ENCODE results near the gene CHKA.

CHKA gene

DNA sequence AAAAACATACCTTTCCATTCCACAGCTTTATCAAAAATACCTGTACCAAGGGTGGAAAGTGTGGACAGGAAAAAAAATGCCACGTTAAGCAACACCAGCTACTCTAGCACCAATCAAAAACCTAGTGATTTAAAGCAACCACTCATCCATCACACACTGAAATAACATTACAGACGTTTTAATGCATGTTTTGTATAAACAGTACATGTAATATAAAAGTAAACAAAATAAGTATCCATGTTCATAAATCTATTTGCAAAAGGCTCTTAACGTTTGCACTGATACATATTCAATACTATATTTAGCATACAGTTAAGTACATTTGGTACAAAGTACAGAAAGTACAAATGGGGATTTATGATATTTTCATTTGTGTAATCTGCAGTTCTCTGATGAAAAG, 38.7 kb downstream of the CHKA start:
- H3K27ac ChIP-seq: no peak overlapping the region

DNA sequence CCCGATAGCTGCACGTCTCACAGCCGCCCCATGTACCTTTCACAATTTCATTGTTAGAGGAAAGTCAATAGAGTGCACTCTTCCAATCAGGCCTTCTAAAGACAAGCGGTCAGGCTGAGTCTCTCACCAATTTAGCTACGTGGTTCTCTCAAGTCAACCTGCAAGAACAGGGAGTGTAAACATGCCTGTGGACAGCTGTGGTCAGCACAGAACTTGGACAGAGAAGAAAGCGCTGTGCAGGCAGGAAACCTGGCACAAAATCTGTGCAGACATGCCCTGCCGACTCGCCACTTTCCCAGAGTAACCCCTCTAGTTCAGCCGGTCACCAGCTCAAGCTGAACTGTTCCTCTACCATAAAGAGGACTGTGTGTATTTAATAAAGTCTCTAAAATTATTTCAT, 39.5 kb downstream of the CHKA start:
- Histone ChIP-seq H3K4me3 (no peak overlapping the region), H3K27ac (no peak overlapping the region)

More for the DNA sequence above, 38.7 kb downstream of the CHKA start:
- H3K4me3 ChIP-seq: no peak overlapping the region

DNA sequence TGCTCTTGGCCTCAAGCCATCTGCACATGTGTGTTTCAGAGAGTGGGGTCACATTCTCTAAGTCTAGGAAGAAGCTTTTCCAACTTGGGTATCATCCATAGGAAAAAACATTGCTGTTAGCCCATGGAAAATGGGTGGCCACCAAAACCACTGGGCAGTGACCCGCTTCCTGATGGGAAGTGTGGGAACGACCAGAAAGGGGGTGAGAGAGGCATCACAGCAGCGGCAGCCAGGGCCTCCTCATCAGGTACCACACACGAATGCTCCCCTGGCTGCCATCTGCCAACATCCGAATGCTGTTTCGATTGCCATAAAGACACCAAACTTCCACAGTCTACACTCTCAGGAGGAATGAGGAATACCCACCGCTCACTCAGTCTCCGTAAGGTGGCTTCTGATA, 40.3 kb downstream of the CHKA start:
- Histone ChIP-seq H3K27ac (no peak overlapping the region), H3K4me3 (no peak overlapping the region)

DNA sequence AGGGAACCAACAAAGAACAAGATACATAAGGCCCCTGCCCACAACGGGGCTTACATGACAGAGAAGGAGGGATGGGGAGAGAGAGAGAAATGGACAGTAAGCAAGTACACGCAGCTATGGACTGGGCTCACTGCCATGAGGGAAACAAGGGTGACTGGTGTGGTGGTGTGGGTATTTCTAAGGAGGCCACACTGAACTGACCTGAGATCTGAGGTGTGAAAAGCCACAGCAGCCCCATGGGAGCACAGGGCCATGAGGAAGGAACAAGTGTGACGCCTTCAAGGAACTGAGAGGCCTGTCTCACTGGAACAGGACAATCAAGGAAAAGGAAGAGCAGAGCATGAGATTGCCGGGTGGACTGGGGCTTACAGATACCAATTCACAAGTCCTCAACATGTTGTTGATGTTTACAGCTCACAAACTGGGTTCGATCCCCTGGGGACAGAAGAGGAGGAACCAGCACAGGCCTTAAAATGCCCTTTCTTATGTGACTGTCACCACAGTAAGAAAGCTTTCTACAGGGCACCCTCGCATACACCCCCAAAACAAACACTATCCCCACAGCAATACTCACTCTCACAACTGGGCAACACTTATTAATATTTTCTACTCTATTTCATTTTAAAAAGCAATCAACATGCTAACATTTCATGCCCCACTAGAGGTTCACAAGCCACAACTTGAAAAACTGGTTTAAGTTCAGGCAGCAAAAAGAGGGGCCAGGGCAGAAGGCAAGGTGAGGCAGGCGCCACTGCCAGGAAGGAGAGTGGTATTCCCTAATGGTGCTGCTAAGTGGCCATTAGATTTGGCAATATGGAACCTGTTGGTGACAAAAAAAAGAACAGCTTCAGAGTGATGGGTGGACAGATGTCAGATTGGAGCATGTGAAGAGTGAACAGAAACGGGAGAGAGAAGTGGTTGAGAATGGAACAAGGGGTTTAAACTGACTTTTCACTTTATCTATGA, 43.3 kb downstream of the CHKA start:
- no peak overlapping the region for H3K4me3 ChIP-seq
- H3K27ac ChIP-seq: no peak overlapping the region

DNA sequence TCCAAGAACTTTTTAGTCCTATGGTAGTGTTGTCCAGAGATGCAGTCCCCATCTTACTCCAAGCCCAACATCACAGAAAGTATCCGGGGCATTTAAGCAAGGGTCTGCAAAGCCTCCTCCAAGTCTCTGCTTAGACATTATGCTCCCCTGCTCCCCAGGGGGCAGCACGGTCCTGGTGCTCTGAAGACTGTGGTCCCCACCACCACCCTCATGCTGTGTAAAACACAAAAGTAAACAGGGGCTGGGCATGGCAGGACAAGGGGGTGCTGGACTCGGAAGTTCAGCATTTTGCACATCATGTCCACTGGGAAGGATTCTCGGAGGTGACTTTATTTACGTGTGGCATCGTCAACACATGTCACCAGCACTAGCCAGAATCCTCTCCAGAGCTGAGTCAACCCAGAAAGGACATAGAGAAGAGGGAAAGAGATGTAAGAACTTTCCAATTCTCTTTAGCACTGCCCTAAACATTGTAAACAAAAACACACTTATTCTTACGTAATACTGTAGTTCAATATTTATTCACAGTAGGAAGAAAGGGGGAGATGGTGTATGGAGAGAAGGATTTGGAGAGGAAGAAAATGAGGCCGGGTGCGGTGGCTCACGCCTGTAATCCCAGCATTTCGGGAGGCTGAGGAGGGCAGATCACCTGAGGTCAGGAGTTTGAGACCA, 44.7 kb downstream of the CHKA start:
- no peak overlapping the region for H3K4me3 ChIP-seq
- no peak overlapping the region for H3K27ac ChIP-seq

DNA sequence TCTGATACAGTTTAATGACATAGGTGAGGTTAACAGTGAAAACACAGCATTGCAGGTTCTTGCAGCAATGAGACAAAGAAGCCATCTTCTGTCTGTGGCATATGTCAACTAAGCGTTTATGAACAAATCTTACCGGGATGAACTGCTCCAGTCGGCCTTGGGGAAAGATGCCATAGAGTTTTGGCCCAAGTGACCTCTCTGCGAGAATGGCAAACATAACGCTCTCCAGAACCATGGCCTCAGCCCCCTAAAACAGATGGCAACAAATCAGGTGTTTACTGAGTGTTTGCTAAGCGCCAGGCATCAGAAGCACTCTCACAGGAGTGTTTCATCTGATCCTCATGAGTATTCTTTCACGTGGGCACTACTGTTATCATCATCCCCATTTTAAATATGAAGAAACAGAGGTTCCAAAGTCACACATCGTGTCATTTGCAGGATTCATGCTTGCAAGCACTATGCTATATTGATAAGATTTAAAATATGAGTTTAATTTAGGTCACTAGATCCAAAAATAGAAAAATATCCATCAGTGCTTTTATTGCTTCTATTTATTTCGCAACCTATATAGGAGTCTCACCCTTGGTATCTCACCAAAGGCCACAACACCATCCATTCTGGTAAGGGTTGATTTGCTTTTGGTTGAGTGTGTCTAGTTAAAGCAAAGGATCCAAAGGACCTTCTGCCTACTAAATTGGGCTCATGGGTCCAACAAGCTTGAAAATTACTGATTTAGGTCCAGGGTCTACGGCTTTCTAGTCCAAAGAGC, 46.4 kb downstream of the CHKA start:
- H3K4me3 ChIP-seq: no peak overlapping the region

DNA sequence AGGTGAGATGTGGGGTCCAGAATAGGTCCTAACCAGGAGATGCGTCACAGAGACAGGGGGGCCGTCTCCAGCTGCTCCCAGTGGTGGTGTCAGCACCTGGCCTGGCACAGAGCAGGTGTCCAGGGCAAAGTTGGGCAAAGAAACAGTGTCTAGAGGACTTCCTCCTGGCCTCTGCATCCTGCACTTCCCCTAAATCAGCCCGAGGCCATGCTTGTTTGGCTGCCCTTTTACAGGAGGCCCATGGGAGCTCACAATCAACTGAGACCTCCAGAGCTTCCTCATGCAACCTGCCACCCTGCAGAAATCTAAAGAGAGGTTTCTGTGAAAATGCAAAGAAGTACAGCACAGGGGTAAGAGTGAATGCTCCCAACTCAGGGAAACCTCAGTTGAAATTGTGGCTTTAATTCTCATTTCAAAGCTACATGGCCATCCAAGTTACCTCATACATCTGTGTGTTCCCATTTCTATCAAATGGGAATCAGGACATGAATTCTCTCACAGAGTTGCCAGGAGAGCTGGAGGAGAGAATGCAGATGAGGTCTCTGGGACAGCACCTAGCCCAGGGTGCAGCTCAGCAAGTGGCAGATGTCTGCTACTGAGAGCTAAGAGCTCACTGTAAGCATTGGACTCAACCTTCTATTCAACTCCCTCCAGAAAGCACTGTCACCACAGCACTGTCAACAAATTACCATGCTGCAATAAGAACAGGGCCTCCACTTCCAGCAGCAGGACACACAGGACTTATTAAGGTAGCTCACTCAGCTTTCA, 49.7 kb downstream of the CHKA start:
- no peak overlapping the region for H3K27ac ChIP-seq
- H3K4me3 ChIP-seq: no peak overlapping the region

More for the DNA sequence above, 46.4 kb downstream of the CHKA start:
- H3K27ac ChIP-seq: no peak overlapping the region

DNA sequence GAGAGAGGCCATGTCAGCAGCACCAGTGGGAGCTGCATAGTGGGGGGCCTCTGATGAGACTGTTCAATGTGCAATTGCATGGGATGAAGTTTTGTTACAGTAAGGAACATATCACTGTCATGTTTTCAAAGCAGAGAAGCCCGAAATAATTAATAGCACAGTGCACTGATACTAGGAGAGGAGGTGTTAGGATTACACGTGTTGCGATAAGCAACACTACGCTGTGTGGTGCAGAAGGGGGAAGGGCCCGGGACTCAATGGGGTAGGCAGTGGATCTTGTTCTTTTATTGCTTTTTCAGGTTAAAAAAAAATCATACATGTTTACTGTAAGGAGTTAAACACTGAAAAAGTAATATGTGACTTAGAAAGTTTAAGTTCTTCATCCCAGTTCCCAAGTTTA, 53.2 kb downstream of the CHKA start:
- no peak overlapping the region for H3K27ac ChIP-seq
- no peak overlapping the region for H3K4me3 ChIP-seq

DNA sequence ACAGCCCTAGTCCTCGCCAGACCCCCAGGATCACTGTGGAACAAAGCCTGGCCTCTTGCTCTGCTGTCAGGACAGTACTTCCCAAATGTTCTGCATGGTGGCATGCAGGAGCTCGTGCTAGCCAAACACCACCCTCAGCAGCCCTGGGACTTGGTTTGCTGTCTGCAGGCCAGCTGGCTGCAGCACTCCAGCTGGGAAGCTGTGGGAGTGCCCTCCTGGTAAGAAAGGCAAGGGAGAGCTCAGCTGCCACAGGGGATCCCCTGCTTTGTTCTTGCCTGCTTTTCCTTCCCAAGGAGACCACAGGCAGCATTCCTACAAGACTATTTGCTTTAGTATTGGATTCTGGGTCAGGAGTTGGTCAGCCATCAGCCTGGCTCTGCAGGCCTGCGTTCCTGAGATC, 54.4 kb downstream of the CHKA start:
- H3K27ac ChIP-seq: no peak overlapping the region
- H3K4me3 ChIP-seq: no peak overlapping the region

DNA sequence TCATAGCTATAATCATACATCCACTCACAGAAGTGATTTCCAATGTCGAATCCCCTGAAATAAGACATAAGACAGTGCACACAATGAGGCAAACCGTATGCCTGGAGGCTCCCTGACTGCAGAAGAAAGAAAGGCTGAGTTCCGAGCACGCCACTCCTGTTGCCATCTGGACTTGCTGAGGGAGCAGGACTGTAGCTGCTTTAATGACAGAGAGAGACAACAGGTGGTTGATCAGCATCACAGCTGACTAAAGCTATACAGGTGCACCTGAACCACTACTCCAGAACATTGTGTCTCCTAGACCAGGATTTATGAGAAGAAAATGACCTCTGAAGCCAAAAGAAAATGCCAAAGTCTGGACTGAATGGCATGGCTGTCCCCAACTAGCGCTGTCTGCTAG, 55.3 kb downstream of the CHKA start:
- no peak overlapping the region for H3K4me3 ChIP-seq
- H3K27ac ChIP-seq: no peak overlapping the region

DNA sequence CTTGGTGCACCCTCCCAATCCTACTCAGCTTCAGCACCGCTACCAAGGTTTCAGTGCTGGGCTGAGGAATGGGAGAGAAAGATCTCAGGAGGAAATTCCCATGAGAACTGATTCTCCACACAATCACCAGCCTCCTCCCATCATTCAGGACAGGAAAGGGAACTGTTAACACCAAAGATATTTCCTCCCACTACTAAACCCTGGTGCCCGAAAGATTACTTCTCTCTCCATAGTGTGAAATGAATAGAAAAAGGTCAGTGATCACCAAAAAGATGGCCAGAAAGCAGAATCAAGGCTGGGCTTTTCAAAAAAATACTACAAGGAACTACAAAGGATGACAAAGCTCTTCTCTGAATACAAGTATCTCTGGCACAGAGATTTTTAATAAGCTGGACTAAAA, 56.3 kb downstream of the CHKA start:
- Histone ChIP-seq H3K4me3 (no peak overlapping the region), H3K27ac (no peak overlapping the region)

DNA sequence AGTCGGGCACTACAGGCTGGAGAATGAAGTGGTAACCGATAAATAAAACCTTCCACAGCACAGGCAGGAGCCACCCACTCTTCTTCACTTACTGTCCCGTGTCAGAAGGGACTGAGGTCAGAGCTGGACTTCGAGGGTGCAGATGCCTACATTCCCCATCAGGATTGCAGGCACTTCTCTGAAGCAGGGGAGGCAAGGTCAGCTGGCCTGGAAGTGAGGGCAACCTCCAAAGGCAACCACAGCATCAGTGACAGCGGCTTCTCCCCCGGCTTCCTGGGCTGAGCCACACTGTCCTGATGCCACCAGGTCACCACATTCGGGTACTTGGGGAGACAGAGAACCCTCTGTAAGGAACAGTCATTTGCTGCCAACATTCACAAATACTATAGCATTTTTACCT, 59.7 kb downstream of the CHKA start:
- no peak overlapping the region for H3K4me3 ChIP-seq
- no peak overlapping the region for H3K27ac ChIP-seq

DNA sequence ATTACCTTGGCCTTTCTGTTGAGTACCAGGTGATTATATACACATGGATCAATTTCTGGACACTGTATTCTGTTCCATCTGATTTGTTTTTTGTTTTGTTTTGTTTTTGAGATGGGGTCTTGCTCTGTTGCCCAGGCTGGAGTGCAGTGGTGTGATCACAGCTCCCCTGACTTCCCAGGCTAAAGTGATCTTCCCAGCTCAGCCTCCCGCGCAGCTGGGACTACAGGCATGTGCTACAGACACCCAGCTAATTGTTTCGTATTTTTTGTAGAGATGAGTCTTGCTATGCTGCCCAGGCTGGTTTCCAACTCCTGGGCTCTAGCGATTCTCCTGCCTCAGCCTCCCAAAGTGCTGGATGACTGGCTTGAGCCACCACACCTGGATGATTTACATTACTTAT, 63.4 kb downstream of the CHKA start:
- Histone ChIP-seq H3K27ac (no peak overlapping the region), H3K4me3 (no peak overlapping the region)

DNA sequence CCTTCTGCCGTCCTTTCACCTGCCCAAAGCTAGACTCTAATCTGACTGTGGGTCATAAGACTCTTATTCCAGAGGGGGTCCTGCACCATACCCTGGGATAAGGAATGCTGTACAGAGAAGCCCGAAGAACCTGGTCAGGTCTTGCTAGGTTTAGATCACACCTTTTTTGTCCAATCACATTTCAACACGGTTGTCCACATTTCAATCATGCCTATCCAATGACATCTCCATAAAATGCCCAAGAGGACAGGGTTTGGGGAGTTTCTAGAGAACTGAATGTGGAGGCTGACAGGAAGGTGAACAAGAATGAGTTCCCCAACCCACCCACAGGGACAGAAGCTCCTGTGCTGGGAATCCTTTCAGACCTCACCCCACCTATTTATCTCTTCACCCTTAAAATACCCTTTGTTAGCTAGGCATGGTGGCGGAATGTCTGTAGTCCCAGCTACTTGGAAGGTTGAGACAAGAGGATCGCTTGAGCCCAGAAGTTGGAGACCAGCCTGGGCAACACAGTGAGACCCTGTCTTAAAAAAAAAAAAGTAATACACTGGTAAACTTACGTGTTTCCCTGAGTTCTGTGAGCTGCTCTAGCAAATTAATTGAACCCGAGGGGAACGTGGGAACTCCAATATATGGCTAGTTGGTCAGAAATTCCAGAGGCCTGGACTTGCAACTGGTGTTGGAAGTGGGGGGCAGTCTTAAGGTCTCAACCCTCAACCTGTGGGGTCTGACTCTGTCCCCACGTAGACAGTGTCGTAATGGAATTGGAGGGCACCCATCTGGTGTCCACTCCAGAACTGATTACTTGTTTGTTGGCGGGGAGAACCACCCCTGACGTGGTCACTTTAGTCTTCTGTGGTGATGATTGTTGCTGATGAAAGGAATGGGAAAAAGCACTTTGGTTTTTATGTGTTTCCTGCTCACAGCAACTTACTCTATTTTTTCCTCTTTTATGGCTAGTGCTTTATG, 64.6 kb downstream of the CHKA start:
- no peak overlapping the region for H3K4me3 ChIP-seq
- H3K27ac ChIP-seq: no peak overlapping the region

DNA sequence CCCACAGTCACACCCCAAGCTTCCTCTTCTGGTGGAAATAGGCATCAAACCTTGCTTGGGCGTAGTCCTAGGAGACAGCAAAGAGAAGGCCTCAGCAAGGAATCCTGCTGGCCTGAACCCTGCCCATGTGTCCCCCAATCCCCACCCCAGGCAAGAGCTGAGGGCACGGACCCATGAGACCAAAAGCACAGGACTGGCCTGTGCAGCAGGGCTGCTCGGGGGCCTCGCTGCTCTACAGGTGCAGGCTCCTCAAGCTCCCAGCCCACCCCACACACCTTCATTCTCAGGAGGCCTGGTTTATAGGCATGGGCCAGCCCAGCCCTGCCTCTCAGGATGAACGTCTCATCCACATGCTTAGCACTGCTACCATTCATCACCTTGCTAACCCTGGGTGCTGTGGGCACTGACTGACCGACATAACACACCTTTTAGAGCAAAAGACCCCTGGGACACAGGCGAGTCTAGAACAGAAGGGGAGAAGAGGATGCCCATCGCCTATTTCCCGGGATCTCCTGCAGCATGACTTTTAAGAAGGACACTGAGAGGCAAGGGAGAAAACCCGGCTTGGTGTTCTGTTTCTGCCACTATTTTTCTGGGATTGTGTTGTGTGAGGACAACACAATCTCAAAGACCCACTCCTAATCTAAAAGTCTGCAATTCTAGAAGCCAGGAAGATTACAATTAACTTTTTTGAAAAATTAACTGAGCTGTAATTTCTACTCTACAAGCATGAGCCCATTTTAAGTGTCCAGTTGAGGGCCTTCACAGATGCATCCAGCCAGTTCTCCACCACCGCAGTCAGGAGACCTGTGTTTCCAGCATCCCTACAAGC, 67.0 kb downstream of the CHKA start:
- H3K4me3 ChIP-seq: no peak overlapping the region
- no peak overlapping the region for H3K27ac ChIP-seq

DNA sequence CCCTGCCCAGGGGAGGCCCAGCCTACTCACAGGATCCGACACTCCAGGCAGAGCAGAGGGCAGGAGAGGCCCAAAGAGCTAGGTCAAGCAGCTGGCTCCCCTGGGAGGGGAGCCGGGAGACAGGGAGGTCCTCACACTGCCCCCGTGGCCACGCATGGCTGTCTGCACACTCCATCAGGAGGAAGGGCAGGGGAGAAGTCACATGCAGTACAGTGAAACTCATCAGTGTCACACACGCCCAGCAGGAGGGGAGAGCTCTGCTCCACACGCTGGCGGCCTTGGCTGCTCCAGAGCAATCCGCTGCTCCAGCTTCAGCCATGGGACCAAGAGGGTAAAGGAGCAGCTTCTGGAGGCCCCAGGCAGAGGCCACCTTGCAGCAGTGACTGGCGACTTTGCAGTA, 68.1 kb downstream of the CHKA start:
- H3K4me3 ChIP-seq: no peak overlapping the region
- H3K27ac ChIP-seq: no peak overlapping the region

DNA sequence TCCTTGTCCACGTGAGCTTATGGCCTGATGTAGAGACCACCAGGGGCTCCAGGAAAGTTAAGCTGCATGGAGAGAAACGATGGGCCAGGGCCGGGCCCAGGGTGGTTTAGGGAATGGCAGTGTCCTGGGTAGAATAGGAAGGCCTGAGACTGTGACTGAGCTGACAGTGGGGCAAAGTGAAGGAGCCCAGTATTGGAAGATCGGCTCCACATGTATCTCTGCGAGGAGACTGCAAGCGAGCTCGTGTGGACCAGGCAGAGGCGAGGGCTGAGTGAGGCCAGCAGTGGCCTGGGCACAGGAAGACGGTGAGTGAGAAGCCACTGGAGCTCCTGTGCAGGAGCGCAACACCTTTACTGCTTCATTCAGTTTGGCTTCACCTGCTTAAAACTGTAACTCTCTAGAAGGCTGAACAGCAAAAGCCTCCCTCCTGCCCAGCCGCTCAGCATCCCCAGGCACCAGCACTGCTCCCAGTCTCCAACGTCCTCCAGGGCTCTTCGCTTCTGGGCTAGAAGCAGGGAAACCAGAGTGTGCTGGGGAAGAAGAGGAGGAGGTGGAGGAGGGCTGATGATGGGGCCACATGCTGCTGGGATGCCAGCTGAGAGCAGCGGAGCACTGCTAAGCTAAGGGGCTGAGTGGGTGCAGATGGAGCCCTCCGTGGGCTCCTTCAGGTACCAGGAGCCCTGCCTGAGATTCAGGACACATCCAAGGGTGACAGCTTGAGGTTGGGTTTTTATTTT, 68.9 kb downstream of the CHKA start:
- no peak overlapping the region for H3K4me3 ChIP-seq
- no peak overlapping the region for H3K27ac ChIP-seq

All from skin epidermis (tissue), 12 donors.